ENCODE data around the gene ROCK2. TPM values are rescaled to one million over a fixed set of nuclear protein-coding genes. Genes with fewer than 3 reads are reported as not detected.

The ROCK2 gene
- total and polyA plus RNA-seq, 2 of the 13 experiments (the other 11 are each of a cell fraction or from before 2014, with no cell fraction given) = 38.1 to 119 TPM

DNA sequence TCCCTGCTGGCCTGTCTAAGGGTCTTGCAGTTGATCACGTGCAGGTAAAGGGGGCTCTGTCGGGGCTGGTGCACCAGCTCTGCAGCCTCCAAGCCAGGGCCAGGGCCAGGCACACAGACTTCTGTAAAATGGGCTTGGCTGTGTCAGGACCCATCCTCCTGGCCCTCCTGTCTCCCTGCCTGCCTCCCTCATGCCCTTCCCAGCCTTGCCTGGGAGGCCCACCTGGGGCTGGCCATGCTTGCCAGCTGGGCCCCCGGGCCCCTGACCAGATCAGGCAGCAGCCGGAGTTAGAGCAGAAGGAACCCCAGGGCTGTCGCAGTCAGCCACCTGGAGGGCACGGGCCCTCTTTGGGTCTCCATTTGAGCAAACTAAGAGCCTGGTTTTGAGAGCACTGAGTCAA, 187.1 kb downstream of the ROCK2 start:
- BruUV-seq (replicated peaks) = no TSS peak
- H2AFZ ChIP-seq (ENCODE audit: low read length) = no peak overlapping the region
- FAIRE-seq = no peak

More for the DNA sequence above, 187.1 kb downstream of the ROCK2 start:
- Histone ChIP-seq H4K20me1 (ENCODE audit: insufficient read depth, low read length) (no peaks in the 10 kb centered on the region), H3K27me3 (ENCODE audit: control insufficient read depth in 1 of 2, insufficient read depth in 2 of 2, low read length in 2 of 2) (peaks cover 6 to 44% of the 10 kb centered on the region in 2 experiments; a peak in 4 of 5 replicates), H3K9ac (ENCODE audit: insufficient read depth, low read depth, low read length) (no peak overlapping the region), H3K27ac (ENCODE audit: extremely low read length, insufficient read depth, low read length) (no peak overlapping the region), H3K4me2 (ENCODE audit: low read depth, low read length) (no peak overlapping the region), H3K79me2 (ENCODE audit: insufficient read depth, low read length) (no peaks in the 10 kb centered on the region), H3K4me3 (replicated peaks in 1 of 3; ENCODE audit: insufficient read depth in 1 of 3, low read depth in 2 of 3, low read length in 3 of 3) (no peak overlapping the region), H3K36me3 (replicated peaks in 1 of 2; ENCODE audit: control insufficient read depth in 1 of 2, insufficient read depth in 2 of 2, low read length in 2 of 2) (no peaks in the 10 kb centered on the region), H3K9me3 (ENCODE audit: low read length) (no peaks in the 10 kb centered on the region), H3K4me1 (ENCODE audit: insufficient read depth, low read length) (peaks cover 64% of the 10 kb centered on the region)
- intact Hi-C loops (cut with micrococcal nuclease; ENCODE audit: unreplicated experiment) (no loop called here), in situ Hi-C loops (cut with HindIII; ENCODE audit: extremely low pct_ligation_motif_present, low pct_unique_long_range_greater_than_20kb) (no loop called here)
- 36% methylated on average over 4 of the region's 6 CpGs for whole genome bisulfite sequencing (ENCODE audit: low lambda C conversion rate)
- no peak for ATAC-seq
- ChIA-PET POLR2A (no interaction called here), CTCF (ENCODE audit: low intra/inter-chr PET ratio, low total read pairs) (no interaction called here)
- no peak for DNase-seq (ENCODE audit: low spot score)
- no peak for TF ChIP-seq RBFOX2 (IDR thresholded peaks at IDR 0.05; ENCODE audit: low read depth, low read length)
- no peak for TF ChIP-seq PAF1 (CRISPR knock-in tag; IDR thresholded peaks at IDR 0.05)
- TF ChIP-seq, protein P1, sequence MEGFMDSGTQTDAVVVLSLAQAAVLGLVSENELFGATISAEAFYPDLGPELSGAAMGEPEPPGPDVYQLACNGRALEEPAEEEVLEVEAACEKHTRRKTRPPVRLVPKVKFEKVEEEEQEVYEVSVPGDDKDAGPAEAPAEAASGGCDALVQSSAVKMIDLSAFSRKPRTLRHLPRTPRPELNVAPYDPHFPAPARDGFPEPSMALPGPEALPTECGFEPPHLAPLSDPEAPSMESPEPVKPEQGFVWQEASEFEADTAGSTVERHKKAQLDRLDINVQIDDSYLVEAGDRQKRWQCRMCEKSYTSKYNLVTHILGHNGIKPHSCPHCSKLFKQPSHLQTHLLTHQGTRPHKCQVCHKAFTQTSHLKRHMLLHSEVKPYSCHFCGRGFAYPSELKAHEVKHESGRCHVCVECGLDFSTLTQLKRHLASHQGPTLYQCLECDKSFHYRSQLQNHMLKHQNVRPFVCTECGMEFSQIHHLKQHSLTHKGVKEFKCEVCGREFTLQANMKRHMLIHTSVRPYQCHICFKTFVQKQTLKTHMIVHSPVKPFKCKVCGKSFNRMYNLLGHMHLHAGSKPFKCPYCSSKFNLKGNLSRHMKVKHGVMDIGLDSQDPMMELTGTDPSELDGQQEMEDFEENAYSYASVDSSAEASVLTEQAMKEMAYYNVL (CRISPR knock-in tag; IDR thresholded peaks at IDR 0.05; ENCODE audit: borderline replicate concordance) = no peak
- TF ChIP-seq ZNF775 (CRISPR knock-in tag; IDR thresholded peaks at IDR 0.05; ENCODE audit: borderline replicate concordance) = no peak
- TF ChIP-seq RFX3 (CRISPR knock-in tag; IDR thresholded peaks at IDR 0.05) = no peak
- TF ChIP-seq ZNF687 (CRISPR knock-in tag; IDR thresholded peaks at IDR 0.05) = 0 out of 2 replicates have a peak, but pooled peaks have one; percentile 14
- 0 out of 2 replicates have a peak, but pooled peaks have one; percentile 44 for TF ChIP-seq HNRNPL (IDR thresholded peaks at IDR 0.05; ENCODE audit: low read depth, low read length)
- TF ChIP-seq TRIM24 (CRISPR knock-in tag; IDR thresholded peaks at IDR 0.05) = no peak
- 0 out of 2 replicates have a peak, but pooled peaks have one; percentile 10 for TF ChIP-seq ZNF629 (CRISPR knock-in tag; conservative IDR thresholded peaks at IDR 0.05)

Measured in HepG2 (cell line).